WTC11 (cell line): ENCODE measurements around the gene WDR54. TPM values are rescaled to one million over a fixed set of nuclear protein-coding genes. Genes with fewer than 3 reads are reported as not detected.

ENCODE experiments used
- ATAC-seq: fragments of 200-7000 bp; cut with Tn5 transposase; 2 replicates; pipeline ENCODE4 v1.10.0; 2021; ENCODE audit warnings: mild to moderate bottlenecking, moderate library complexity
- CTCF ChIA-PET: fragments of 300-600 bp; sonication (Branson Sonifier 250); formaldehyde crosslinking; loops from one replicate; lab custom pipeline; 2021; ENCODE audit warnings: antibody characterized with exemption; lab: Charles Lee
- POLR2A ChIA-PET: fragments of 350-600 bp; sonication (Branson Sonifier 250); formaldehyde crosslinking; loops from one replicate; lab custom pipeline; 2021; ENCODE audit warnings: antibody characterized with exemption; lab: Charles Lee
- DNase-seq: peaks from one replicate; pipeline ENCODE4 v3.0.0; 2021; ENCODE audit warnings: low spot score
- H3K27ac Mint-ChIP-seq: 2 replicates; pipeline ENCODE4 v1.8.0; 2021; ENCODE audit warnings: mixed read lengths
- H3K27me3 Mint-ChIP-seq: 2 replicates; pipeline ENCODE4 v1.8.0; 2021; ENCODE audit warnings: low read depth, mild to moderate bottlenecking, moderate library complexity, mixed read lengths
- H3K36me3 Mint-ChIP-seq: 2 replicates; pipeline ENCODE4 v1.8.0; 2021; ENCODE audit warnings: mixed read lengths
- H3K4me1 Mint-ChIP-seq: 2 replicates; pipeline ENCODE4 v1.8.0; 2022; ENCODE audit warnings: mixed read lengths
- H3K4me3 Mint-ChIP-seq: 2 replicates; pipeline ENCODE4 v1.8.0; 2021; ENCODE audit warnings: mild to moderate bottlenecking, moderate library complexity, mixed read lengths
- H3K9me3 Mint-ChIP-seq: 2 replicates; pipeline ENCODE4 v1.8.0; 2021; ENCODE audit warnings: mixed read lengths
- AR ChIP-seq: fragments of 250-450 bp; sonication (Bioruptor Pico); IDR thresholded peaks from 2 replicates; pipeline ENCODE4 v1.9.0; 2021; ENCODE audit warnings: mild to moderate bottlenecking
- ARID4B ChIP-seq: sonication (generic); formaldehyde crosslinking; IDR thresholded peaks from 2 replicates; pipeline ENCODE4 v1.8.0; 2023; ENCODE audit warnings: missing genetic modification reagents, mild to moderate bottlenecking, borderline replicate concordance
- ATF1 ChIP-seq: sonication (generic); formaldehyde crosslinking; IDR thresholded peaks from 2 replicates; pipeline ENCODE4 v1.8.1; 2023; ENCODE audit warnings: mild to moderate bottlenecking, moderate library complexity, missing genetic modification reagents
- CREM ChIP-seq: sonication (generic); formaldehyde crosslinking; IDR thresholded peaks from 2 replicates; pipeline ENCODE4 v1.8.1; 2022; ENCODE audit warnings: mild to moderate bottlenecking, missing genetic modification reagents, moderate library complexity
- E2F1 ChIP-seq: sonication (generic); formaldehyde crosslinking; IDR thresholded peaks from 2 replicates; pipeline ENCODE4 v1.8.0; 2022; ENCODE audit warnings: mild to moderate bottlenecking, missing genetic modification reagents
- IRF1 ChIP-seq: sonication (generic); formaldehyde crosslinking; IDR thresholded peaks from 2 replicates; pipeline ENCODE4 v1.8.0; 2023; ENCODE audit warnings: missing genetic modification reagents
- RORB ChIP-seq: fragments of 250-450 bp; sonication (Bioruptor Pico); IDR thresholded peaks from 2 replicates; pipeline ENCODE4 v1.9.0; 2021; ENCODE audit warnings: mild to moderate bottlenecking
- SMAD4 ChIP-seq: sonication (generic); formaldehyde crosslinking; IDR thresholded peaks from 2 replicates; pipeline ENCODE4 v1.8.0; 2022; ENCODE audit warnings: mild to moderate bottlenecking, missing genetic modification reagents
- ZBTB43 ChIP-seq: sonication (generic); formaldehyde crosslinking; IDR thresholded peaks from 2 replicates; pipeline ENCODE4 v1.8.1; 2023; ENCODE audit warnings: mild to moderate bottlenecking, missing genetic modification reagents
- ZNF121 ChIP-seq: sonication (generic); formaldehyde crosslinking; IDR thresholded peaks from 2 replicates; pipeline ENCODE4 v1.8.0; 2023; ENCODE audit warnings: missing genetic modification reagents
- ZNF219 ChIP-seq: sonication (generic); formaldehyde crosslinking; IDR thresholded peaks from 2 replicates; pipeline ENCODE4 v1.8.0; 2023; ENCODE audit warnings: missing genetic modification reagents, mild to moderate bottlenecking, borderline replicate concordance
- ZNF232 ChIP-seq: sonication (generic); formaldehyde crosslinking; IDR thresholded peaks from 2 replicates; pipeline ENCODE4 v1.8.0; 2022; ENCODE audit warnings: mild to moderate bottlenecking, missing genetic modification reagents
- total RNA-seq: library from RNA; stranded (reverse); gene quantifications from 3 replicates; pipeline ENCODE4 v1.2.3, GENCODE V29; 2021
- TF ChIP-seq, protein P1 (sequence below): sonication (generic); formaldehyde crosslinking; IDR thresholded peaks from 2 replicates; pipeline ENCODE4 v1.8.1; 2023; ENCODE audit warnings: mild to moderate bottlenecking, moderate library complexity, missing genetic modification reagents
- TF ChIP-seq, protein P2 (sequence below): fragments of 250-450 bp; sonication (Bioruptor Pico); IDR thresholded peaks from 2 replicates; pipeline ENCODE4 v1.9.0; 2021; ENCODE audit warnings: mild to moderate bottlenecking
- TF ChIP-seq, protein P3 (sequence below): fragments of 200-600 bp; IDR thresholded peaks from 2 replicates; pipeline ENCODE4 v1.8.0; 2022; ENCODE audit warnings: antibody characterized with exemption
- TF ChIP-seq, protein P4 (sequence below): sonication (generic); formaldehyde crosslinking; conservative IDR thresholded peaks from 2 replicates; pipeline ENCODE4 v1.8.1; 2022; ENCODE audit warnings: mild to moderate bottlenecking, missing genetic modification reagents
- TF ChIP-seq, protein P5 (sequence below): sonication (generic); formaldehyde crosslinking; conservative IDR thresholded peaks from 2 replicates; pipeline ENCODE4 v1.8.1; 2023; ENCODE audit warnings: mild to moderate bottlenecking, low read depth, missing genetic modification reagents, moderate library complexity

Gene WDR54
- total RNA-seq, 1 experiment from 2014 or later, result 55.2 TPM

DNA sequence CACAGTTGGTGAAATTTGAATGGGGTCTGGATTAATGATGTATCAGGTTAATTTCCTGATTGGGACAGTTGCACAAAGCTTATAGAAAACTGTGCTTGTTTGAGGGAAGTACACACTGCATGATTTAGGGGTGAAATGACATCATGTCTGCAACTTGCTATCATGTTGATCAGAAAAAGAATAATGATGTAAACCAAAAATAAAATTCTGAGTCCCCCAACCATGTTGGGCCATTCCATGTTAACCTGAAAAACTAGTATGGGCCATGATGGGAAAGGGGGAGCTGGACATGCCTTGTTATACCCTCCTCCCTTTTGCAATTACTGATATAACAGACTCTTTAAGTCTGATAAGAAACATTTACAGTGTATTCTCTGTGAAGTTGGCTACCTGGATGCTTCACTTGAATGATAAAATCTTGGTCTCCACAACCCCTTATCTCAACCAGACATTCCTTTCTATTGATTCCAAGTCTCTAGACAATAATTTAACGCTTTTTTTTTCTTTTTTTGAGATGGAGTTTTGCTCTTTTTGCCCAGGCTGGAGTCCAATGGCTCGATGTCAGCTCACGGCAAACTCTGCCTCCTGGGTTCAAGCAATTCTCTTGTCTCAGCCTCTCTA lies 29.1 kb downstream of the WDR54 start:
- Mint-ChIP-seq H3K9me3 (no peaks in the 10 kb centered on the region), H3K27me3 (peaks cover 9% of the 10 kb centered on the region), H3K36me3 (no peaks in the 10 kb centered on the region), H3K4me3 (no peak overlapping the region), H3K4me1 (peaks cover 16% of the 10 kb centered on the region), H3K27ac (no peak overlapping the region)
- ChIA-PET CTCF (no interaction called here), POLR2A (no interaction called here)
- DNase-seq (no peak), ATAC-seq (no peak)
- TF ChIP-seq, protein P1, sequence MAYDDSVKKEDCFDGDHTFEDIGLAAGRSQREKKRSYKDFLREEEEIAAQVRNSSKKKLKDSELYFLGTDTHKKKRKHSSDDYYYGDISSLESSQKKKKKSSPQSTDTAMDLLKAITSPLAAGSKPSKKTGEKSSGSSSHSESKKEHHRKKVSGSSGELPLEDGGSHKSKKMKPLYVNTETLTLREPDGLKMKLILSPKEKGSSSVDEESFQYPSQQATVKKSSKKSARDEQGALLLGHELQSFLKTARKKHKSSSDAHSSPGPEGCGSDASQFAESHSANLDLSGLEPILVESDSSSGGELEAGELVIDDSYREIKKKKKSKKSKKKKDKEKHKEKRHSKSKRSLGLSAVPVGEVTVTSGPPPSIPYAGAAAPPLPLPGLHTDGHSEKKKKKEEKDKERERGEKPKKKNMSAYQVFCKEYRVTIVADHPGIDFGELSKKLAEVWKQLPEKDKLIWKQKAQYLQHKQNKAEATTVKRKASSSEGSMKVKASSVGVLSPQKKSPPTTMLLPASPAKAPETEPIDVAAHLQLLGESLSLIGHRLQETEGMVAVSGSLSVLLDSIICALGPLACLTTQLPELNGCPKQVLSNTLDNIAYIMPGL (CRISPR knock-in tag), result no peak
- TF ChIP-seq, protein P2, sequence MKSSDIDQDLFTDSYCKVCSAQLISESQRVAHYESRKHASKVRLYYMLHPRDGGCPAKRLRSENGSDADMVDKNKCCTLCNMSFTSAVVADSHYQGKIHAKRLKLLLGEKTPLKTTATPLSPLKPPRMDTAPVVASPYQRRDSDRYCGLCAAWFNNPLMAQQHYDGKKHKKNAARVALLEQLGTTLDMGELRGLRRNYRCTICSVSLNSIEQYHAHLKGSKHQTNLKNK (CRISPR knock-in tag), result no peak
- TF ChIP-seq AR (CRISPR knock-in tag), result no peak
- TF ChIP-seq RORB (CRISPR knock-in tag), result no peak
- TF ChIP-seq ARID4B (CRISPR knock-in tag), result no peak
- TF ChIP-seq, protein P3, sequence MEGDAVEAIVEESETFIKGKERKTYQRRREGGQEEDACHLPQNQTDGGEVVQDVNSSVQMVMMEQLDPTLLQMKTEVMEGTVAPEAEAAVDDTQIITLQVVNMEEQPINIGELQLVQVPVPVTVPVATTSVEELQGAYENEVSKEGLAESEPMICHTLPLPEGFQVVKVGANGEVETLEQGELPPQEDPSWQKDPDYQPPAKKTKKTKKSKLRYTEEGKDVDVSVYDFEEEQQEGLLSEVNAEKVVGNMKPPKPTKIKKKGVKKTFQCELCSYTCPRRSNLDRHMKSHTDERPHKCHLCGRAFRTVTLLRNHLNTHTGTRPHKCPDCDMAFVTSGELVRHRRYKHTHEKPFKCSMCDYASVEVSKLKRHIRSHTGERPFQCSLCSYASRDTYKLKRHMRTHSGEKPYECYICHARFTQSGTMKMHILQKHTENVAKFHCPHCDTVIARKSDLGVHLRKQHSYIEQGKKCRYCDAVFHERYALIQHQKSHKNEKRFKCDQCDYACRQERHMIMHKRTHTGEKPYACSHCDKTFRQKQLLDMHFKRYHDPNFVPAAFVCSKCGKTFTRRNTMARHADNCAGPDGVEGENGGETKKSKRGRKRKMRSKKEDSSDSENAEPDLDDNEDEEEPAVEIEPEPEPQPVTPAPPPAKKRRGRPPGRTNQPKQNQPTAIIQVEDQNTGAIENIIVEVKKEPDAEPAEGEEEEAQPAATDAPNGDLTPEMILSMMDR, result no peak
- no peak for TF ChIP-seq ZNF121 (CRISPR knock-in tag)
- TF ChIP-seq SMAD4 (CRISPR knock-in tag), result no peak
- no peak for TF ChIP-seq ZNF232 (CRISPR knock-in tag)
- no peak for TF ChIP-seq E2F1 (CRISPR knock-in tag)
- TF ChIP-seq CREM (CRISPR knock-in tag), result no peak
- TF ChIP-seq, protein P4, sequence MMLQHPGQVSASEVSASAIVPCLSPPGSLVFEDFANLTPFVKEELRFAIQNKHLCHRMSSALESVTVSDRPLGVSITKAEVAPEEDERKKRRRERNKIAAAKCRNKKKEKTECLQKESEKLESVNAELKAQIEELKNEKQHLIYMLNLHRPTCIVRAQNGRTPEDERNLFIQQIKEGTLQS, result no peak
- TF ChIP-seq ATF1 (CRISPR knock-in tag), result no peak
- no peak for TF ChIP-seq ZBTB43 (CRISPR knock-in tag)
- TF ChIP-seq, protein P5, sequence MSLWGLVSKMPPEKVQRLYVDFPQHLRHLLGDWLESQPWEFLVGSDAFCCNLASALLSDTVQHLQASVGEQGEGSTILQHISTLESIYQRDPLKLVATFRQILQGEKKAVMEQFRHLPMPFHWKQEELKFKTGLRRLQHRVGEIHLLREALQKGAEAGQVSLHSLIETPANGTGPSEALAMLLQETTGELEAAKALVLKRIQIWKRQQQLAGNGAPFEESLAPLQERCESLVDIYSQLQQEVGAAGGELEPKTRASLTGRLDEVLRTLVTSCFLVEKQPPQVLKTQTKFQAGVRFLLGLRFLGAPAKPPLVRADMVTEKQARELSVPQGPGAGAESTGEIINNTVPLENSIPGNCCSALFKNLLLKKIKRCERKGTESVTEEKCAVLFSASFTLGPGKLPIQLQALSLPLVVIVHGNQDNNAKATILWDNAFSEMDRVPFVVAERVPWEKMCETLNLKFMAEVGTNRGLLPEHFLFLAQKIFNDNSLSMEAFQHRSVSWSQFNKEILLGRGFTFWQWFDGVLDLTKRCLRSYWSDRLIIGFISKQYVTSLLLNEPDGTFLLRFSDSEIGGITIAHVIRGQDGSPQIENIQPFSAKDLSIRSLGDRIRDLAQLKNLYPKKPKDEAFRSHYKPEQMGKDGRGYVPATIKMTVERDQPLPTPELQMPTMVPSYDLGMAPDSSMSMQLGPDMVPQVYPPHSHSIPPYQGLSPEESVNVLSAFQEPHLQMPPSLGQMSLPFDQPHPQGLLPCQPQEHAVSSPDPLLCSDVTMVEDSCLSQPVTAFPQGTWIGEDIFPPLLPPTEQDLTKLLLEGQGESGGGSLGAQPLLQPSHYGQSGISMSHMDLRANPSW, result no peak
- TF ChIP-seq IRF1 (CRISPR knock-in tag), result no peak
- TF ChIP-seq ZNF219 (CRISPR knock-in tag), result no peak
